GM19397 (cell line): ENCODE results near the gene CCNY.

Source experiments
- ATAC-seq: cut with Tn5 transposase; IDR thresholded peaks from one replicate; pipeline ENCODE4 v1.9.1; 2021; ENCODE audit warnings: mild to moderate bottlenecking, moderate library complexity; ENCODE audit not compliant: unreplicated experiment

Gene CCNY

DNA sequence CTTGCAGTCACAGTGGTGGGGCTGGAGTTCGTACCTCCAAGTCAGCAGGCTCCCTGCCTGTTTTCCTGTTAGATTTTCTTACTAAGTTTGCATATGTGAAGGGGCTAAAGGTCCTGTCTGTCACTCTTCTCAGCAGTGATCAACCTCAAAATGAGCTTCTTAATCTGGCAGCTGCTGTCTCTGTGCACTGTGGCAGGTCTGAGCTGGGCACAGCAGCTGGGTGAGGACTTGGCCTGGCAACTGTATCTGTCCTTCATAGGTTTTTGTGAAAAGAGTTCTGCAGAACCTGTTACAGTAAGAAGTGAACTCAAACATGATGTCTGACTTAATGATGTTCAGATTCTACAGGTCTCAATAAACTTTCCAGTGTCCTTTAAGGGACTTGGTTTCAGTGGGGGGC lies 237.5 kb downstream of the CCNY start:
- ATAC-seq, result no peak

DNA sequence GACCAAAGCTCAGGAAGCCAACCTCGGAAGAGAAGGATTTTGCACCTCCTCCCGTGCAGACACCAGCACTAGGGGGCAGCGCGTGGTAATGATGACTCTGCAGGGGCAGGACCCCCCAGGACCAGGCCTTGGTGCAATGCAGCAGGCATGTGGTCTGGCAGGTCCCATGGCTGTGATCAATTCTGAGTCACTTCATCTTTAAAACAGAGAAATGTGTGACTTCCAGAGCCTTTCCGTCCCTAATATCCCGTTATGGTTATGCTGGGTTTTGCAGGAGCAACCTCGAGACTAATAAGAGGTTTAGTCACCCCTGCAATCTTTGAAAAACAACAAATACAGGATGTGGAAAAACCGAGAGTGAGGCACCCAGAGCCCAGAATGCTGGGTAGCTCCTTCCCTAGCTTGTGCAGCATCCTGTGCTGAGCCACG lies 238.6 kb downstream of the CCNY start:
- ATAC-seq, result no peak

DNA sequence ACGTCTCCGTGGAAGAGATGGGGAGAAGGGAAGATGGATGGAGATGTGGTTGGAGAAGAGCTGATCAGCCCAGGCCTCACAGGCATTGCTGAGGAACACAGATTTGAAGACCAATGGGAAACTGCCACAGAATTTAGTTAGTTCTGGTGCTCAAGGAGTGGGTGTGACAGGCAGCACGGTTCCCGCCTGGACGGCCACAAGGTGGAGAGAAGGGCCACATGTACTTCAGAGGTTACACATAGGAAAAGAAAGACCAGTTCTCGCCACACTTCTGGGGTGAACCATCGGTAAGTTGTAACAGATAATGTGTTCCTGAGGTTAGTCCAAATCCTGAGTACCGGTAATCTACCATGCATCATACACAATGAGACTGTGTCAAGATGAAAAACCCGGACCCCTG lies 239.3 kb downstream of the CCNY start:
- no peak for ATAC-seq

DNA sequence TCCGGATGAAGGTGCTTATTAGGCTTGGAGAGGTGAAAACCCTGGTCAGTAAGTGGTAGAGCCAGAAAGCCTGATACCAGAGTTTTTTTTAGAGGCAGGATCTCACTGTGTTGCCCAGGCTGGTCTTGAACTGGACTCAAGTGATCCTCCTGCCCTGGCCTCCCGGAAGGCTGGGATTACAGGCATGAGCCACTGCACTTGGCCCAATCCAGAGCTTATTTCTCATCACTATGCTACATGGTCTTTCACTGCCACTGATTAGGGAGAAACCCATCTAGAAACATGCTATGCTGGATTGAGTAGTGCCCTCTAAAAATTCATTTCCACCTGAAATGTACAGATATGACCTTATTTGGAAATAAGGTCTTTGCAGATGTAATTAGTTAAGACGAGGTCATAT lies 240.4 kb downstream of the CCNY start:
- no peak for ATAC-seq

DNA sequence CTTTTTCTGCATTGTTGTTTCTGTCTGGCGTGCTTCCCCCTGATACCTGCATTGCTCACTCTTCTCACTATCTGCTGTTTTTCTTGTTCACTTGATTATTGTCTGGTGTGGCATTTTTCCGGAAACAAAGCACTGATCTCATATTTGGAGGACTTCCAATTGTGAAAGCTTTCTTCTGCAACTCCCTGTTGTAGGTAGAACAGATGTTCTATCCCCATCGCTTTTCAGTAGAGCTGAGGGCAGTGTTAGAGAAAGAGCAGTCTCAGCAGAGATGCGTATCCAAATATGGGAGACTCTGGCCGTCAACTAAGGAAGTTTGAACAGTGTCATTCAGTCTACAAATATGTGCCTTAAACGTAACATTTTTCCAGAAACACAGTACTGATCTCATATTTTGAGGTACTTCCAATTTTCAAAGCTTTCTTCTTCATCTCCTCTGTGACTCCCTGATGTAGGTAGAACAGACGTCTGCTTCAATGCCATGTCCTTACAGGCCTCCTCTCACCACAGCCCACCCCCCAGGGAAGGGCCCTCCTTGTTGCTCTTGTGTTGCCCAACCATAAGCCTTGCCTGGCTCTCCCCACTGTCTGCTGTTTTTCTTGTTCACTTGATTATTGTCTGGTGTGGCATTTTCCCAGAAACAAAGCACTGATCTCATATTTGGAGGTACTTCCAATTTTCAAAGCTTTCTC lies 241.8 kb downstream of the CCNY start:
- ATAC-seq, result no peak

DNA sequence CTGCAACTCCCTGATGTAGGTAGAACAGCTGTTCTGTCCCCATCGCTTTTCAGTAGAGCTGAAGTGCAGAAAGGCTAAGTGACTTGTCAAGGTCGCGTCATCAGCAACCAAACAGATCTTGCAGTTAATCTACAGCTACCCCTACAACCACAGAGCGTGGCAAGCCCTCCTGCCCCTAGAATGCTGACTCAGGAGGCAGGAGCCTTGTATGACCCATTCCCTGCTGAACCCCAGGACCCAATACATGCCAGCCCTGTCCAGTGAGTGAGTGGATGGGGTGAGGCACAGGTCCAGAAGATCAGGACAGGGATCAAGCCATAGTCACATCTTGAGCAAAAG lies 242.3 kb downstream of the CCNY start:
- no peak for ATAC-seq

DNA sequence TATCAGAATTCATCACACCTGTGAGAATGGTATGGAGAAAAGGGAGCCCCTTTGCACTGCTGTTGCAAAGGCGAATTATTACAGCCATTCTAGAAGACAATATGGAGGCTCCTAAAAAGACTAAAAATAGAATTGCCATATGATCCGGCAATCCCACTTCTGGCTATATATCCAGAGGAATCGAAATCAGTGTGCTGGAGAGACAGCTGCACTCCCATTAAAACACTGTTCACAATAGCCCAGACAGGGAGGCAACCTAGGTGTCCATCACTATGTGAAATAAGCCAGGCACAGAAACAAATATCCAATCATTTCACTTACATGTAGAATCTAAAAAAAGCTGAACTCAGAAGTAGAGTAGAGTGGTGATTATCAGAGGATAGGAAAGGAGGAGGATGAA lies 242.8 kb downstream of the CCNY start:
- ATAC-seq, result no peak

DNA sequence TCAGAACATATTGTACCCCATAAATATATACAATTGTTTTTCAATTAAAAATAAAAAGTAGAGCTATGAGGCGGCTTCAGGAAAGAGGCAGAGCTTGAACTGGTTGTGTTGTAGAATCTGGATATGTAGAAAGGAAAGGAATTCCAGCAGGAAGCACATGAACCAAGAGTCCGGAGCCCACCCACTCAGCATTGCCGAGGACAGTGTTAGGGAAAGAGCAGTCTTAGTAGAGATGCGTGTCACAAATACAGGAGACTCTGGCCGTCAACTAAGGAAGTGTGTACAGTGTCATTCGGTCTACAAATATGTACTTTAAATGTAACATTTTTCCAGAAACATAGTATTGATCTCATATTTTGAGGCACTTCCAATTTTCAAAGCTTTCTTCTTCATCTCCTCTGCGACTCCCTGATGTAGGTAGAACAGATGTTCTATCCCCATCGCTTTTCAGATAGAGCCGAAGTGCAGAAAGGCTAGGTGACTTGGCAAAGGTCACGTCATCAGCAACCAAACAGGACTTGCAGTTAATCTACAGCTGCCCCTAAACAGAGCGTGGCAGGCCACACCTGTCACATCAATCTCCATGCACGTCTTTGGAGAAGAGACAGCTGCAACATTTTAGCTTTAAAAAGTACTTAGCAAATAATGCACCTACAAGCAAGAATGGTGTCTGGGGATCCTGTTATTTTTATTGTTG lies 243.6 kb downstream of the CCNY start:
- no peak for ATAC-seq

DNA sequence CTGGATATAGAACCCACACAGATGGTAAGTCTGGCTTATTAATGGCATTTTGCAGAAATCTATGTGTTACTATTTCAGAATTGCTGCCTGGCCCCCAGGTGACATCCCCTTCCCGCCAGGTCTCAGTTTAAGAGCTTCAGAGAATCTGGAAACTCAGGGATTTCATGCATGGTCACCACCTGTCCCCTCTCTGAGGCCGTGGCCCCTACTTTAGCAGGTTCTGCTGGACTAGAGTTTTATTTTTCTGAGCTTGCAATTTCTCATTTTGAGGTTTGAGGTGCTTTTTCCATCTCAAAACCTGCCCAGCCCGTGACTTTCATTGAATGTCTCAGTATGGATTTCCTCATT lies 244.1 kb downstream of the CCNY start:
- no peak for ATAC-seq

DNA sequence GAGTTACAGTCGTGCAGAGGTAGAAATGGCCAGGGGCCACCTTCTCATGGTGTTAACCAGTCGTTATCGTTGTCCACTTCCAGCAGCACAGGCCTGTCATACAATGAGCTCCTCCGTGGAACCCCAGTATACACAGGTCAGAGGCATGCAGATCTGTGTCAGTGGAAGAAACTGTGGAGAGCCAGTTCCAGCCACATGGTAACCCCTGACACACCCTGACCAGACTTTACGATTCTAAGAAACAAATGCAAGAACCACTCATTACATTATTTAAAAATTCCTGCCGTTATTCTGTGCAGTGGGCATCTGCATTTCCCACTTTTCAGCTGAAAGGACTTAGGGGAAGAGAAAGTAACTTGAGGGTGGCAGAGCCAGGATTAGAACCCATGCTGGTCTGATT lies 245.3 kb downstream of the CCNY start:
- no peak for ATAC-seq

DNA sequence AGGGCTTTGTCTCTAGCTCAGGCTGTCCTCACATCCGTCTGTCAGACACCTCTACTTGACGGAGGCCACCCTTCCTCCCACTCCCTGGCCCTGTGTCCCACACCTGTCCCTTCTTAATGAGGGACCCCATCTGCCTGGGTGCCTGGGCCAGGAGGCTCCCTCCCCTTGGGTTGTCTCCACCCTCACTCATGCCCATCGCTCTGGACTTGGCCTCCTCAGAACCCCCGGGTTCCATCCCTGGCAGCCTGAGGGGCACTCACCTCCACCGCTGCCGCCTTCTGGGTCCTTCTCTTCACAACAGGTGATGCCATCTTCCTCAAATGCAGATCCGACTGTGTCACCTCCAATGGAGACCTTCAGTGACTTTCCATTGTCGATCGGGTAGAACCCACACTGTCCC lies 248.6 kb downstream of the CCNY start:
- ATAC-seq, result no peak

DNA sequence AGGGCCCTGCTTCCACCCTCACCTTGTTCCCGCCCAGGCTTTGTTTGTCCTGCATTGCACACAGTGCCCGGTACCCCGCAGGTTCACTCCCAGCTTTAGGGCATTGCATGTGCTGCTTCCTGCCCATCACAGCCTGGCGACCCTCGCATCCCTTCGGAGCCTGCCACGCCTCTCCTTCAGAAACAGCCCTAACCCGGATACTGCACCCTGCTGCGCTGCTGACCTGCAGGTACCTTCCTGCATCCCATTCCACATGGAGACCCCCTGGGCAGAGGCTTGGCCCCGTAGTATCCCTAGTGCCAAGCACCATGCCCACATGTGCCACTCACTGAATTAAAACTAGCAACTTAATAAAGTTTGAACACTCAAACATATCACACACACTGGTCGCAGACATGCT lies 249.0 kb downstream of the CCNY start:
- no peak for ATAC-seq

DNA sequence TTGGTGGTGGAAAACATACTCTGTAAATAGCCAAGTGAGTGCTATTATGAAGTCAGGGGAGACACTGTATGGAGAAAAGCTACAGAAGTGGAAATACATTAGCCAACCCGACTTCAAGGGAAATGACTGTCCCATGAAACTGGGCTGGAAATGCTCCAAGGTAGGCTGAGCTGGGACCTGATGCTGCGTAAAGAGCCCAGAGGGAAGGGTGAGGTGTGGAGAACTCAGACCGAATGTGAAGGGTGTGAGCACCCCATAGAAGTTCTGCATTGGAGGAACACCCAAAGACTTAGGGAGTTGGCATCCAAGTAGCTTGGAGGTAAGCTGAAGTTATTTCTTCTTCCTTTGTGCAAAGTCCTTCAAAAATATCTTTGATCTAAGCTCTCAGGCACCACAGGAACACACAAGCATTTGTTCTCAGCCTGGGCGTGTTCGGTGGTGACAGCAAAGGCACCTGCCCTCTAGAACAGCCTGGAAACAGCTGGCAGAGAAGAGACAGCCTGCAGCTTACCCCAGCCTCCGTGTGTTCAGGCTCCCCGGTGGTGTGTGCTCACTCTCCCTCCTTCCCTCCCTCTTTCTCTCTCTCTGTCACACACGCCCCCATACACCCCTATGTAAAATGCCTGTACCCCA lies 249.7 kb downstream of the CCNY start:
- no peak for ATAC-seq

DNA sequence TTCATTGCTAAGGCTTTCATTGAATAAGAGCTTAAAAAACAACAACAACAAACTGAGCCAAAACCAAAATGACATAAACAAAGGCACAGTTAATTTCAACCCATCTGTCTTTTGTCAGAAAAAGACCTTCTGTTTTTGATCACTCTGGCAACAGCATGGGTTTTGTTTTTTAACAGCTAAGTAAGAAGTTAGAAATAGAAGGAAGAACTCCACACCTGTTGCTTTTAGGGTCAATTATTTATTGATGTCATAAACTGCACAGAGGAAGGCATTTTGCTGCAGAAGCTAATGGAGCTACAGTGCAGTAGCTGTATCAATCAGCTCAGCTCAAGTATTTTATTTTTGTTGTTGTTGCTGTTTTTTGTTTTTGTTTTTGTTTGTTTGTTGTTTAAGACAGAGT lies 252.5 kb downstream of the CCNY start:
- ATAC-seq, result no peak

DNA sequence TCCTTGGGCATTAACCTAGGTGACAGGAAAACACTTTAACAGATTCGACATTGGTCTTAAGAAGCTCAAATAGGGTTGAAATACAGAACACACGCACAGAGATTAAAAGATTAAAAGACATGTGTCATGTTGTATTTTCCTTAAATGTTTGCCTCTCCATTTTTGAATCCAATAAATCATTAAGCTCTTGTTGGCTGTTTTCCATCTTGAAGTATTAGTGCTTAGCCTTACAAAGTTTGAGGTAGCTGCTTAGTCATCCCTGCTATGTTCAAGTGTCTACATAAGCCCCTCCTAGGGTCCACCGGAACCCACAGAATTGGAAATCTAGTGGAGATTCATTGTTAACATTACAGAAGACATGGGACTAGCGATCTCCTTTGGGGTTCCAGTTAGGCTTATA lies 256.1 kb downstream of the CCNY start:
- no peak for ATAC-seq

DNA sequence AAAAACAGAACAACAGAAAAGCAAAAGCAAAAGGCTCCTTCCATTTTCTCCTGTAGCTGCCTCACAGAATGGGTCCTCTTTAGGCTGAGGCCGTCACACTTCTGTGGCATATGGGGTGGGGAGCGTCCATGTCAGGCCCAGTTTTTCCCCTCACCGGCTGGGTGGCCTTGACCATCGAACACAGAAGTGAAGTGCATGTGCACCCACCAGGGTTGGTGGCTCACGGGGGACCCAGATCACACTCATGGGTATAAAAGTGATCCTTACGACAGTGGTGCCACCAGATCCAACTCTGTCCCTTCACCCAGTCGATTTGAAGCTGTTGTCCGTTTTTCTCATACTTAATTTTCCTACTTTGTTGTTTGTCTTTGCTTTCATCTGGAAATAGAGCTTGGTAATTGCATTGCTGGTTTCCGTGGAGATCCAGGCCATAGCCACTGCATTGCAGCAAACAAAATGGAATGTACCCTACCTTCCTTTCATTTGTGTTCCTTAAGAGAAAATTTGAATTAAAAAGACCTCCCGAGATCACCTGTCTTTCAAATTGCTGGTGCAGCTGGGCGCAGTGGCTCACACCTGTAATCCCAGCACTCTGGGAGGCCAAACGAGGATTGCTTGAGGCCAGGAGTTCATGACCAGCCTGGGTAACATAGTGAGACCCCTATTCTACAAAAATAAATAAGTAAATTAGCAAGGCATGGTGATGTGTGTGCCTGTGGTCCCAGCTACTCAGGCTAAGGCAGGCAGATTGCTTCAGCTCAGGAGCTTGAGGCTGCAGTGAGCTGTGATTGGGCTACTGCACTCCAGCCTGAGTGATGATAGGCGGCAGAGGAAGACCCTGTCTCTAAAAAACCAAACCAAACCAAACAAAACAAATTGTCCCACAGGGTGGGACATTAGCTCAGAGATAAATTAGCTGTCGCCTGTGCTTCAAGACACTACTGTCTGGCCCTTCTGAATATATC lies 258.1 kb downstream of the CCNY start:
- no peak for ATAC-seq

DNA sequence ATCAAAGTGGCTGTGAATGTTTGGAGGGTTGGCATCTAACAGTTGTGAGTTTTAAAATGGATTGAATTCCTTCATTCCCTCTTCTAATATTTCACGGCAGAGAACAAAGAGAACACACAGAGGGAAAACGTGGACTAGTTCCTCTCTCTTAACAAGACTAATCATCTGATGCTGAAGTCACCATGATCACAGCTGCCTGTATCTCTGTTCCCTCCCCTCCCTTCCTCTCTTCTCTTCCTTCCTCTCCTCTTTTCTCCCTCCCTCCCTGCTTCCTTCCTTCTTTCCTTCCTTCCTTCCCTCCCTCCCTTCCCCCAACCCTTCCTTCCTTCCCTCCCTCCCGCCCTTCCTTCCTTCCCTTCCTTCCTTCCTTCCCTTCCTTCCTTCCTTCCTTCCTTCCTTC lies 258.8 kb downstream of the CCNY start:
- ATAC-seq, result no peak

DNA sequence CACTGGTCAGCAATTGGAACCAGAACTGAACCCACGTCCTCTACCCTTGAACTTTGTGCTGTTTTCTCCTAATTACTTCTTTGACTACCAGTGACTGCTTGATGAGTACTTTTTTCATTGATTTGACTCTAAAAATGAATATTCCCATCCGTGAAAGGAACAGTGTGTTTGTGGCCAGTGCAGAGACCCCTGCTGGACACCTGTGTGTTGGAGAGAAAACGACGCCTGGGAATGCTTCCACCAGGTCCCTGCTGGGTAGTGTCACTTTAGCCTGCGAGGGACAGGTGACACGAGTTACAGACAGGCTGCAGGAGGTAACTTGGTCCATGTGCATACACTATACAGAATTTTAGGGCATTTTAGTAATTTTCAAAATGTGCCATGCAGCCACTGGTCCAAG lies 262.1 kb downstream of the CCNY start:
- ATAC-seq, result no peak

DNA sequence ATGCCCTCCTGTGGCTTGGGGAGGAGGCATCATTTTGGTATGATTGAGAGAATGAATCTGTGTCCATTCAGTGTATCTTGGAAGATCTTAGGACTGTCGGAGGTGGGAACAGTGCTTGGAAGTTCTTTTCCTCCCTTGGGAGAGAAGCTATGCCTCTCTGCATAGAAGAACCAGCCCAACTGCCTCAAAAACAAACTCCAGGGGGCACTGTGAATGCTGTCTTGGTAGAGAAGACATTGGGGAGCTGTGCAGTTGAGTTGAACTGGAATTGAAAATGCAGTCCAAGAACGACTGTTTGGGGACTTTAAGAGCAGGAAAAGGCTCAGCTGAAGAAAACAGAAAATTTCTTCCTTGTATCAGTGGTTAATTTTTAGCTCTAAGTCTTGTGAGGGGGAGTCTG lies 263.9 kb downstream of the CCNY start:
- ATAC-seq, result no peak

DNA sequence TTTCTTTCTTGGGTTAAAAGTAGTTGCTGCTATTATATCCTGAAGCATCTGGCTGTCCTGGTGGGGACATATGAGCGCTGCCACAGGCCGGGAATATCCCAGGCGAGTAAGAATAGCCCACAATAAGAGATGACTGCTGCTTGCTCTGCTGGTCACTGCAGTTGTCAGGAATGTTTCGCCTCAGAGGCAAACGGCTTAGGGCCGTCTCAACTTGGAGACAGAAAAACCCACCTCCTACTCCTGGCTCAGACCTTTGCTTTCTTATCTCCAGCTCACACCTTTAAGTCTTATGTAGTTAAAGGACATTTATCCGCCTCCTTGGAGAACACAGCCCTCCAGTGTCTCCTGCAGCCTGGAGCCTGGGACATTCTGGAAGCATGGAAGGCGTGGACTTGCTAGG lies 268.9 kb downstream of the CCNY start, which contains the start of gene GJD4:
GJD4 (plus strand) TSS at position 151 of the 400 bp plus-strand sequence; CDS start at position 378, 227 bp downstream.
- no peak for ATAC-seq

DNA sequence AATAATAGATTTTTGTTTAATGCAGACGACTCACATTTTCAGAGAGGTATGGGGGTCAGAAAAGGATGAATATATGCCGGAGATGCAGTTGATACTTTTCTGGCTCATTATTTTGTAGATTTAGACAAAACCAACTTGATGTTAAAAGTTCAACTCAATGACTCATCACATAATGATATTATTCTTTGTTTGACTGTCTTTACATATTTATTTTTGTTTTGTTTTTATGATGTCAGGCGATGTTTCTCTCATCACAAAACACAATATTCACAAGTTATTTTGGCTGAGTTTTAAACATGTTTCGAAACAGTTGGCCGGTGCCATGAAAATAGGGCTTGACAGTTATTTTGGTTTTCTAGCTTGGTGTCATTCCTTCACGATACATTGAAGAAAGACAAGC lies 270.1 kb downstream of the CCNY start:
- ATAC-seq, result no peak
